OCI-LY1 (cell line): ENCODE results near the gene APOBEC4.

Experiments
- CTCF ChIP-seq: fragments of 200-600 bp; sonication (generic), shearing (Covaris generic); IDR thresholded peaks from 2 replicates; pipeline ENCODE4 v1.5.1; 2017; ENCODE audit warnings: mild to moderate bottlenecking, antibody characterized with exemption, low read length, moderate library complexity, mixed read lengths
- EZH2 ChIP-seq: fragments of 200-600 bp; sonication (generic), shearing (Covaris generic); IDR thresholded peaks from 2 replicates; pipeline ENCODE4 v1.8.0; 2017; ENCODE audit warnings: borderline replicate concordance, mixed run types, mild to moderate bottlenecking, antibody characterized with exemption, low read length, moderate library complexity, mixed read lengths

GRCh38 chr1:183620311-183620710, 32.8 kb downstream of the APOBEC4 start:
- TF ChIP-seq CTCF: no peak
- no peak for TF ChIP-seq EZH2
